ENCODE data around the gene DAPP1.

Gene DAPP1

GRCh38 chr4:99885063-99885664 lies 68.5 kb downstream of the DAPP1 start:
- H3K36me3 ChIP-seq = peaks cover 51% of the 10 kb centered on the region
- H3K4me1 ChIP-seq (ENCODE audit: control insufficient read depth in 1 of 2, insufficient read depth in 1 of 2, low read depth in 1 of 2, low read length in 1 of 2) = peaks cover 0 to 9% of the 10 kb centered on the region in 2 experiments
- H3K9me3 ChIP-seq = no peaks in the 10 kb centered on the region
- H3K4me3 ChIP-seq (ENCODE audit: low read depth in 1 of 2, low read length in 1 of 2) = no peak overlapping the region
- TF ChIP-seq CTCF (IDR thresholded peaks at IDR 0.05) = peak; percentile 70
- no peak overlapping the region for H3K27ac ChIP-seq
- H3K27me3 ChIP-seq = no peaks in the 10 kb centered on the region

GRCh38 chr4:99885687-99886086 lies 69.1 kb downstream of the DAPP1 start:
- Histone ChIP-seq H3K4me1 (ENCODE audit: control insufficient read depth in 1 of 2, insufficient read depth in 1 of 2, low read depth in 1 of 2, low read length in 1 of 2) (peaks cover 0 to 9% of the 10 kb centered on the region in 2 experiments), H3K36me3 (peaks cover 46% of the 10 kb centered on the region), H3K27ac (no peak overlapping the region), H3K27me3 (no peaks in the 10 kb centered on the region), H3K4me3 (ENCODE audit: low read depth in 1 of 2, low read length in 1 of 2) (no peak overlapping the region), H3K9me3 (no peaks in the 10 kb centered on the region)
- TF ChIP-seq CTCF (IDR thresholded peaks at IDR 0.05) = no peak

- TF ChIP-seq CTCF (IDR thresholded peaks at IDR 0.05) = no peak
- Histone ChIP-seq H3K27me3 (no peaks in the 10 kb centered on the region), H3K4me3 (ENCODE audit: low read depth in 1 of 2, low read length in 1 of 2) (no peak overlapping the region), H3K4me1 (ENCODE audit: control insufficient read depth in 1 of 2, insufficient read depth in 1 of 2, low read depth in 1 of 2, low read length in 1 of 2) (peaks cover 0 to 14% of the 10 kb centered on the region in 2 experiments), H3K9me3 (no peaks in the 10 kb centered on the region), H3K27ac (no peak overlapping the region), H3K36me3 (peaks cover 46% of the 10 kb centered on the region)
These were observed 69.5 kb downstream of the DAPP1 start for GRCh38 chr4:99886146-99886545.

- no peaks in the 10 kb centered on the region for H3K27me3 ChIP-seq
- no peak for TF ChIP-seq CTCF (IDR thresholded peaks at IDR 0.05)
- peak overlapping the region; percentile 16 for H3K27ac ChIP-seq
- H3K4me3 ChIP-seq (ENCODE audit: low read depth in 1 of 2, low read length in 1 of 2) = no peak overlapping the region
- H3K4me1 ChIP-seq (ENCODE audit: control insufficient read depth in 1 of 2, insufficient read depth in 1 of 2, low read depth in 1 of 2, low read length in 1 of 2) = peaks cover 5 to 28% of the 10 kb centered on the region in 2 experiments
- peaks cover 33% of the 10 kb centered on the region for H3K36me3 ChIP-seq
- no peaks in the 10 kb centered on the region for H3K9me3 ChIP-seq
These were observed 71.2 kb downstream of the DAPP1 start for GRCh38 chr4:99887837-99888236.

- no peak for TF ChIP-seq CTCF (IDR thresholded peaks at IDR 0.05)
- Histone ChIP-seq H3K27ac (peak overlapping the region; percentile 7), H3K9me3 (no peaks in the 10 kb centered on the region), H3K27me3 (no peaks in the 10 kb centered on the region), H3K36me3 (peaks cover 20% of the 10 kb centered on the region), H3K4me3 (ENCODE audit: low read depth in 1 of 2, low read length in 1 of 2) (no peak overlapping the region), H3K4me1 (ENCODE audit: control insufficient read depth in 1 of 2, insufficient read depth in 1 of 2, low read depth in 1 of 2, low read length in 1 of 2) (peaks cover 26 to 49% of the 10 kb centered on the region in 2 experiments)
These were observed 74.7 kb downstream of the DAPP1 start for GRCh38 chr4:99891351-99891750.
